Effector memory CD8-positive, alpha-beta T cell (primary cell): ENCODE data around the gene RPS15.

Experiments
- ATAC-seq: fragments of 150-1000 bp; cut with Tn5 transposase; replicated peaks from 2 replicates; pipeline ENCODE4 v1.10.0; 2021; ENCODE audit warnings: mild to moderate bottlenecking, moderate library complexity
- DNase-seq, 3 experiments: peaks; one replicate each; pipeline ENCODE4 v3.0.0; 2021
- H3K27ac Mint-ChIP-seq, 2 donors: one replicate each; pipeline ENCODE4 v1.8.0; 2022; ENCODE audit warnings: mild to moderate bottlenecking in 2 of 2, mixed read lengths in 2 of 2, moderate library complexity in 2 of 2
- H3K27me3 Mint-ChIP-seq, 2 donors: one replicate each; pipeline ENCODE4 v1.8.0; 2022; ENCODE audit warnings: mixed read lengths in 2 of 2
- H3K36me3 Mint-ChIP-seq: one replicate; pipeline ENCODE4 v1.8.0; 2022; ENCODE audit warnings: mild to moderate bottlenecking, moderate library complexity, mixed read lengths; ENCODE audit not compliant: insufficient read depth
- H3K4me1 Mint-ChIP-seq, 2 donors: one replicate each; pipeline ENCODE4 v1.8.0; 2022; ENCODE audit warnings: low read depth in 2 of 2, mixed read lengths in 2 of 2
- H3K4me3 Mint-ChIP-seq, 2 donors: one replicate each; pipeline ENCODE4 v1.8.0; 2022; ENCODE audit warnings: mild to moderate bottlenecking in 2 of 2, mixed read lengths in 2 of 2, moderate library complexity in 2 of 2
- H3K9me3 Mint-ChIP-seq, 2 donors: one replicate each; pipeline ENCODE4 v1.8.0; 2022; ENCODE audit warnings: mixed read lengths in 2 of 2

Gene RPS15

GRCh38 chr19:1426736-1427135 is 11.5 kb upstream of the RPS15 start:
- H3K4me1 Mint-ChIP-seq = peaks cover 0 to 3% of the 10 kb centered on the region in 2 donors
- ATAC-seq = no peak
- H3K36me3 Mint-ChIP-seq = peaks cover 82% of the 10 kb centered on the region
- no peak overlapping the region for H3K27ac Mint-ChIP-seq
- no peaks in the 10 kb centered on the region for H3K27me3 Mint-ChIP-seq
- H3K9me3 Mint-ChIP-seq = no peaks in the 10 kb centered on the region
- DNase-seq = no peak
- H3K4me3 Mint-ChIP-seq = no peak overlapping the region

GRCh38 chr19:1427221-1427920 is 10.8 kb upstream of the RPS15 start:
- Mint-ChIP-seq H3K36me3 (peaks cover 83% of the 10 kb centered on the region), H3K9me3 (no peaks in the 10 kb centered on the region), H3K27me3 (no peaks in the 10 kb centered on the region), H3K27ac (no peak overlapping the region), H3K4me1 (peaks cover 0 to 3% of the 10 kb centered on the region in 2 donors), H3K4me3 (no peak overlapping the region)
- ATAC-seq (no peak), DNase-seq (no peak)

- Mint-ChIP-seq H3K27ac (no peak overlapping the region), H3K27me3 (no peaks in the 10 kb centered on the region), H3K36me3 (peaks cover 82% of the 10 kb centered on the region), H3K4me3 (no peak overlapping the region), H3K4me1 (no peaks in the 10 kb centered on the region), H3K9me3 (no peaks in the 10 kb centered on the region)
- DNase-seq (no peak), ATAC-seq (no peak)
These were observed 9.3 kb upstream of the RPS15 start for GRCh38 chr19:1428738-1429391.

DNA sequence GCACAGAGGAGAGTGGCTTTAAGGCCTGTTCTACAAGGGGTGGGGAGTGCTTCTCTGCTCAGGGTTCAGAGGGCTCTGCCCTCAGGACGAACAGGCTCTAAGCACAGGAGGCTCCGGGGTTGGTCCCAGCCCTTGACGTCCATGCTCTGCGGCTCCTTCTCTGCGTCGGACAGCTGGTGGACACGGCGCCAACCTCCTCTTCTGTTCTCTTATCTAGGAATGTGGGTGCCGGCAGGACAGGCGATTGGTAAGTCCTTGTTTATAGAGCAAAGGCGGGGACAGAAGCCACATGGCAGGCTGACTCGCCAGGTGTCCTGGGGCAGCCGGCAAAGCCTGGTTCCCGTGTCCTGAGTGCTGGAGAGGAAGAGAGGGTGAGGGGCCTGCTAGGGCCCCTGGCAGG is 8.4 kb upstream of the RPS15 start:
- Mint-ChIP-seq H3K4me3 (no peak overlapping the region), H3K36me3 (peaks cover 81% of the 10 kb centered on the region), H3K27me3 (no peaks in the 10 kb centered on the region), H3K4me1 (no peaks in the 10 kb centered on the region), H3K27ac (no peak overlapping the region), H3K9me3 (no peaks in the 10 kb centered on the region)
- ATAC-seq = no peak
- DNase-seq = no peak

- Mint-ChIP-seq H3K27ac (no peak overlapping the region), H3K4me3 (no peak overlapping the region), H3K9me3 (no peaks in the 10 kb centered on the region), H3K27me3 (no peaks in the 10 kb centered on the region), H3K36me3 (peaks cover 78% of the 10 kb centered on the region), H3K4me1 (no peaks in the 10 kb centered on the region)
- no peak for ATAC-seq
- DNase-seq = no peak
These were observed 8.0 kb upstream of the RPS15 start for GRCh38 chr19:1430246-1430645.

- no peak for DNase-seq
- H3K4me3 Mint-ChIP-seq = no peak overlapping the region
- no peaks in the 10 kb centered on the region for H3K9me3 Mint-ChIP-seq
- no peak for ATAC-seq
- H3K27ac Mint-ChIP-seq = peak overlapping the region in 1 of 2 donors; percentile 35
- no peaks in the 10 kb centered on the region for H3K4me1 Mint-ChIP-seq
- no peaks in the 10 kb centered on the region for H3K27me3 Mint-ChIP-seq
- peaks cover 69% of the 10 kb centered on the region for H3K36me3 Mint-ChIP-seq
These were observed 6.3 kb upstream of the RPS15 start for GRCh38 chr19:1431759-1432506.

- DNase-seq = no peak
- Mint-ChIP-seq H3K27me3 (no peaks in the 10 kb centered on the region), H3K4me1 (no peaks in the 10 kb centered on the region), H3K9me3 (no peaks in the 10 kb centered on the region), H3K4me3 (no peak overlapping the region), H3K27ac (no peak overlapping the region), H3K36me3 (peaks cover 69% of the 10 kb centered on the region)
- no peak for ATAC-seq
These were observed 5.7 kb upstream of the RPS15 start for GRCh38 chr19:1432507-1432887.

GRCh38 chr19:1433119-1434039 is 4.8 kb upstream of the RPS15 start:
- ATAC-seq = no peak

DNA sequence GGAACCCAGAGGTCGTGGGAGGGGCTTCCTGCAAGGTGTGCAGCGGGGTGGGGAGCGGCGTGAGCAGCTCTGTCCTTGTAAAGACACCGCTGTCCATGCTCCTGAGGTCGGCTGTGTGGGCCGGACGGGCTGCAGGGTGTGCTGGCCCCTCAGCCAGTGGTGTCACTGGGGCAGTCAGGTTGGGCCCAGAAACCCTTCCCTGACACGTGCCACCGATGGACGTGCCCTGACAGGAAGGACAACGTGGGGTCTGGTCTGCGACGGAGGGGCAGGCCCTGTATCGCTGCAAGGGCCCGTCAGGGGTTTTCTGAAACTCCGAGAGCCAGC is 4.2 kb upstream of the RPS15 start:
- H3K27me3 Mint-ChIP-seq = no peaks in the 10 kb centered on the region
- H3K4me3 Mint-ChIP-seq = no peak overlapping the region
- DNase-seq = no peak
- no peaks in the 10 kb centered on the region for H3K9me3 Mint-ChIP-seq
- ATAC-seq = no peak
- H3K4me1 Mint-ChIP-seq = peaks cover 7 to 8% of the 10 kb centered on the region in 2 donors
- H3K36me3 Mint-ChIP-seq = peaks cover 75% of the 10 kb centered on the region
- no peak overlapping the region for H3K27ac Mint-ChIP-seq

More at GRCh38 chr19:1433119-1434039, 4.8 kb upstream of the RPS15 start:
- peaks cover 7 to 8% of the 10 kb centered on the region in 2 donors for H3K4me1 Mint-ChIP-seq
- H3K27ac Mint-ChIP-seq = no peak overlapping the region
- no peaks in the 10 kb centered on the region for H3K9me3 Mint-ChIP-seq
- peaks cover 75% of the 10 kb centered on the region for H3K36me3 Mint-ChIP-seq
- DNase-seq = no peak
- no peak overlapping the region for H3K4me3 Mint-ChIP-seq
- no peaks in the 10 kb centered on the region for H3K27me3 Mint-ChIP-seq

- peaks cover 10 to 11% of the 10 kb centered on the region in 2 donors for H3K4me1 Mint-ChIP-seq
- DNase-seq (no peak), ATAC-seq (no peak)
- no peak overlapping the region for H3K4me3 Mint-ChIP-seq
- H3K27me3 Mint-ChIP-seq = no peaks in the 10 kb centered on the region
- no peaks in the 10 kb centered on the region for H3K9me3 Mint-ChIP-seq
- peaks cover 76% of the 10 kb centered on the region for H3K36me3 Mint-ChIP-seq
- H3K27ac Mint-ChIP-seq = no peak overlapping the region
These were observed 3.6 kb upstream of the RPS15 start for GRCh38 chr19:1434577-1435060.

GRCh38 chr19:1435378-1435989 is 2.7 kb upstream of the RPS15 start:
- no peak for DNase-seq
- ATAC-seq = no peak
- Mint-ChIP-seq H3K27ac (peak overlapping the region in 1 of 2 donors; percentile 71), H3K36me3 (peaks cover 77% of the 10 kb centered on the region), H3K27me3 (no peaks in the 10 kb centered on the region), H3K4me3 (no peak overlapping the region), H3K4me1 (peaks cover 16 to 17% of the 10 kb centered on the region in 2 donors), H3K9me3 (no peaks in the 10 kb centered on the region)

DNA sequence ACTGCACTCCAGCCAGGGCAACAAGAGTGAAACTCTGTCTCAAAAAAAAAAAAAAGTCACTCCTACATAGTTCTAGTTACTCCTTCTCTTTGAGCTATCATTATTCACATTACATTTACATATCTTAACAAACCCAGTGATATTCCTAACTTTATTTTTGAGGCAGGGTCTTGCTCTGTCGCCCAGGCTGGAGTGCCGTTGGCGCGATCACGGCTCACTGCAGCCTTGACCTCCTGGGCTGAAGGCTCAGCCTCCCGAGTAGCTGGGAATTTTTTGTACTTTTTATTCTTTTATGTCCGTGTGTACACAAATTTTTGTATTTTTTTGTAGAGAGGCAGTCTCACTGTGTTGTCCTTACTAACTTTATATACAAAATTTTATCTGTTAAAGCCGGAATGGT is 587 bp upstream of the RPS15 start:
- Mint-ChIP-seq H3K27me3 (no peaks in the 10 kb centered on the region), H3K4me1 (peaks cover 23 to 26% of the 10 kb centered on the region in 2 donors), H3K36me3 (peaks cover 74% of the 10 kb centered on the region), H3K9me3 (no peaks in the 10 kb centered on the region), H3K27ac (peak overlapping the region in 1 of 2 donors; percentile 100), H3K4me3 (peak overlapping the region; percentile 98 to 99)
- no peak for ATAC-seq
- no peak for DNase-seq

DNA sequence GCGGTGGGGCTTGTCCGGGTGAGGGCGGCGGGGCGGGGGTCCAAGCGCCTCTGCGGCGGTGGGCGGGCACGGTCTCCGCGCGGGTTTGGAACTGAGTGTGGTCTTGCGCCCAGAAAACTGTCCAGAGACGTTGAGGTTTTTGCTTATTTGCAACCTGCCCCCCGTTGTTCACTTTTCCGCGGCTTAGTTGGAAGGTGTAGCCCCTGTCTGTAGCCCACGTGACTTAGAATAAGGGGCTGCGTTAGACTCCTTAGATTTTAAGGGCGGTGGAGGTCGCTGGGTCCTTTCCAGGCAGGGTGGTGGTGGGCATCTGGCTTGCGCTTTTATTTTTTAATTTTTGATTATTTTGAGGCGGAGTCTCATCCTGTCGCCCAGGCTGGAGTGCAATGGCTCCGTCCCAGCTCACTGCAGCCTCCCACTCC is 748 bp downstream of the RPS15 start:
- H3K27ac Mint-ChIP-seq = peak overlapping the region; percentile 100
- peaks cover 74% of the 10 kb centered on the region for H3K36me3 Mint-ChIP-seq
- no peaks in the 10 kb centered on the region for H3K9me3 Mint-ChIP-seq
- no peaks in the 10 kb centered on the region for H3K27me3 Mint-ChIP-seq
- H3K4me3 Mint-ChIP-seq = peak overlapping the region; percentile 98 to 99
- ATAC-seq = no peak
- H3K4me1 Mint-ChIP-seq = peaks cover 23 to 26% of the 10 kb centered on the region in 2 donors
- no peak for DNase-seq
